ENCODE data around the gene CALN1. TPM values are rescaled to one million over a fixed set of nuclear protein-coding genes. Genes with fewer than 3 reads are reported as not detected.

Gene CALN1
- total RNA-seq, 4 donors from 2014 or later, result under 0.01 to 0.33 (median 0.10) TPM; not detected in 1

- Histone ChIP-seq H3K4me1 (no peaks in the 10 kb centered on the region), H3K27ac (no peak overlapping the region), H3K9me3 (no peaks in the 10 kb centered on the region), H3K4me3 (replicated peaks in 1 of 3) (no peak overlapping the region), H3K27me3 (no peaks in the 10 kb centered on the region), H3K36me3 (no peaks in the 10 kb centered on the region)
- WGBS, 2 donors, result 76 to 84% methylated on average over 1 of the region's 1 CpG
- intact Hi-C loops (cut with DNase I), result no loop called here
- DNase-seq, result no peak
- TF ChIP-seq CTCF (IDR thresholded peaks at IDR 0.05) (no peak), POLR2A (IDR thresholded peaks at IDR 0.05) (no peak)
These were observed 376.9 kb downstream of the CALN1 start for GRCh38 chr7:72035266-72035665.

GRCh38 chr7:72032934-72033333 is 379.2 kb downstream of the CALN1 start:
- DNase-seq, result no peak
- Histone ChIP-seq H3K4me3 (replicated peaks in 1 of 3) (no peak overlapping the region), H3K27me3 (no peaks in the 10 kb centered on the region), H3K4me1 (no peaks in the 10 kb centered on the region), H3K36me3 (no peaks in the 10 kb centered on the region), H3K27ac (no peak overlapping the region), H3K9me3 (no peaks in the 10 kb centered on the region)
- intact Hi-C loops (cut with DNase I), result no loop called here
- TF ChIP-seq CTCF (IDR thresholded peaks at IDR 0.05), result no peak
- no peak for TF ChIP-seq POLR2A (IDR thresholded peaks at IDR 0.05)
- 50 to 68% methylated on average over 1 of the region's 1 CpG for WGBS, 2 donors

GRCh38 chr7:72030994-72031667 is 381.0 kb downstream of the CALN1 start:
- intact Hi-C loops (cut with DNase I), result no loop called here

GRCh38 chr7:72028267-72028666 is 383.9 kb downstream of the CALN1 start:
- Histone ChIP-seq H3K4me1 (no peaks in the 10 kb centered on the region), H3K27me3 (no peaks in the 10 kb centered on the region), H3K9me3 (no peaks in the 10 kb centered on the region), H3K36me3 (no peaks in the 10 kb centered on the region), H3K27ac (no peak overlapping the region), H3K4me3 (replicated peaks in 1 of 3) (no peak overlapping the region)
- DNase-seq, result no peak
- TF ChIP-seq POLR2A (IDR thresholded peaks at IDR 0.05) (no peak), CTCF (IDR thresholded peaks at IDR 0.05) (no peak)
- intact Hi-C loops (cut with DNase I), result no loop called here
- WGBS, 2 donors, result 82 to 94% methylated on average over 5 to 6 of the region's 6 CpGs

More at GRCh38 chr7:72030994-72031667, 381.0 kb downstream of the CALN1 start:
- Histone ChIP-seq H3K4me1 (no peaks in the 10 kb centered on the region), H3K27me3 (no peaks in the 10 kb centered on the region), H3K36me3 (no peaks in the 10 kb centered on the region), H3K4me3 (replicated peaks in 1 of 3) (no peak overlapping the region), H3K9me3 (no peaks in the 10 kb centered on the region), H3K27ac (no peak overlapping the region)
- WGBS, 2 donors, result 95 to 96% methylated on average over 4 of the region's 4 CpGs
- TF ChIP-seq POLR2A (IDR thresholded peaks at IDR 0.05) (no peak), CTCF (IDR thresholded peaks at IDR 0.05) (no peak)
- DNase-seq, result no peak

- Histone ChIP-seq H3K27me3 (no peaks in the 10 kb centered on the region), H3K4me3 (replicated peaks in 1 of 3) (no peak overlapping the region), H3K36me3 (no peaks in the 10 kb centered on the region), H3K27ac (no peak overlapping the region), H3K4me1 (no peaks in the 10 kb centered on the region), H3K9me3 (no peaks in the 10 kb centered on the region)
- no peak for DNase-seq
- intact Hi-C loops (cut with DNase I), result no loop called here
- WGBS, 2 donors, result 88 to 91% methylated on average over 3 of the region's 3 CpGs
- TF ChIP-seq POLR2A (IDR thresholded peaks at IDR 0.05) (no peak), CTCF (IDR thresholded peaks at IDR 0.05) (no peak)
These were observed 386.7 kb downstream of the CALN1 start for GRCh38 chr7:72025381-72025960.
